ENCODE results near the gene PCDHGA1.

- TF ChIP-seq CTCF (IDR thresholded peaks at IDR 0.05 in 4 of 5, conservative IDR thresholded peaks at IDR 0.05 in 1 of 5) = no peak
- no peak for TF ChIP-seq POLR2A (IDR thresholded peaks at IDR 0.05)
Observed at GRCh38 chr5:141490271-141490670, 160.0 kb downstream of the PCDHGA1 start.
